Measurements from ENCODE around the gene CRYBG3. TPM values are rescaled to one million over a fixed set of nuclear protein-coding genes. Genes with fewer than 3 reads are reported as not detected.

The CRYBG3 gene
- total and polyA plus RNA-seq, 2 of the 13 experiments (the other 11 are each of a cell fraction or from before 2014, with no cell fraction given): 3.8 to 15.9 TPM

DNA sequence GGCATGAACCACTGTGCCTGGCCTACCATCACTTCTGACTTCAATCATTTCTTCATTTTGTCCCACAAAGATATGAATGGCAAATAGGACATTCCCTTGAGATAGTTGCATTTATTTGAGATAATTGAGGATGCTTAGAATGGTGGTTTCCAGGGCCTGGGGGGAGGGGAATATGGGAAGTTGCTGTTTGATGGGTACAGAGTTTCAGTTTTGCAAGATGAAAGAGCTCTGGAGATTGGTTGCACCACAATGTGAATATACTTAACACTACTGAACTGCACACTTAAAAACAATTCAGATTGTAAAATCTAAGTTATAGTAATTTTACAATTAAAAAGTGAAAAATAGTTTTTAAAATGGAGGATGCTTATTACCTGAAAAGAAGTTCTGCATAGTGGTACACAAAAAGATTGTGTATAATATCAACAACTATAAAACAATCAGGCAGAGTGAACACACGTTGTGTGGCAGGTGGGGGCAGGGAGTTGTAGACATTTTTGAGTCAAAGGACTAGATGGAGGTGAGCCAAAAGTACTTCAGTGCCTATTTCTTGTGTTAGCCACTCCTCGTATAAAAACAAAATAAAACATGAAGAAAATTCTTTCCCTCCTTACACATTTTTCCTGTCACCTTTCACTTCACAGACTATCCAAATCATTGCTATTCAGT, 168.9 kb downstream of the CRYBG3 start:
- ChIA-PET POLR2A (no interaction called here), CTCF (ENCODE audit: low intra/inter-chr PET ratio, low total read pairs) (no interaction called here)
- no peak overlapping the region for H3K4me3 ChIP-seq (replicated peaks in 1 of 3; ENCODE audit: insufficient read depth in 1 of 3, low read depth in 2 of 3, low read length in 3 of 3)
- H3K27ac ChIP-seq (ENCODE audit: extremely low read length, insufficient read depth, low read length): no peak overlapping the region
- TF ChIP-seq, protein P1, sequence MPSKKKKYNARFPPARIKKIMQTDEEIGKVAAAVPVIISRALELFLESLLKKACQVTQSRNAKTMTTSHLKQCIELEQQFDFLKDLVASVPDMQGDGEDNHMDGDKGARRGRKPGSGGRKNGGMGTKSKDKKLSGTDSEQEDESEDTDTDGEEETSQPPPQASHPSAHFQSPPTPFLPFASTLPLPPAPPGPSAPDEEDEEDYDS (CRISPR knock-in tag; IDR thresholded peaks at IDR 0.05): no peak
- no peak for TF ChIP-seq IRF2 (CRISPR knock-in tag; IDR thresholded peaks at IDR 0.05)
- TF ChIP-seq ZNF781 (CRISPR knock-in tag; IDR thresholded peaks at IDR 0.05; ENCODE audit: borderline replicate concordance, not compliant biosample characterization): no peak
- no peak for TF ChIP-seq ZFP1 (CRISPR knock-in tag; IDR thresholded peaks at IDR 0.05)
- TF ChIP-seq CEBPB (IDR thresholded peaks at IDR 0.05; ENCODE audit: borderline replicate concordance, low read depth, low read length): no peak
- TF ChIP-seq PLRG1 (conservative IDR thresholded peaks at IDR 0.05): no peak
- TF ChIP-seq MTF2 (CRISPR knock-in tag; IDR thresholded peaks at IDR 0.05; ENCODE audit: borderline replicate concordance): no peak
- TF ChIP-seq ZNF777 (CRISPR knock-in tag; IDR thresholded peaks at IDR 0.05): no peak
- TF ChIP-seq YEATS2 (CRISPR knock-in tag; IDR thresholded peaks at IDR 0.05; ENCODE audit: borderline replicate concordance): no peak
- TF ChIP-seq ZKSCAN5 (CRISPR knock-in tag; IDR thresholded peaks at IDR 0.05): no peak
- TF ChIP-seq KLF11 (CRISPR knock-in tag; IDR thresholded peaks at IDR 0.05): no peak
- TF ChIP-seq, protein P2, sequence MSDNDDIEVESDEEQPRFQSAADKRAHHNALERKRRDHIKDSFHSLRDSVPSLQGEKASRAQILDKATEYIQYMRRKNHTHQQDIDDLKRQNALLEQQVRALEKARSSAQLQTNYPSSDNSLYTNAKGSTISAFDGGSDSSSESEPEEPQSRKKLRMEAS (IDR thresholded peaks at IDR 0.05): no peak
- no peak for TF ChIP-seq JUND (CRISPR knock-in tag; IDR thresholded peaks at IDR 0.05)
- TF ChIP-seq, protein P3, sequence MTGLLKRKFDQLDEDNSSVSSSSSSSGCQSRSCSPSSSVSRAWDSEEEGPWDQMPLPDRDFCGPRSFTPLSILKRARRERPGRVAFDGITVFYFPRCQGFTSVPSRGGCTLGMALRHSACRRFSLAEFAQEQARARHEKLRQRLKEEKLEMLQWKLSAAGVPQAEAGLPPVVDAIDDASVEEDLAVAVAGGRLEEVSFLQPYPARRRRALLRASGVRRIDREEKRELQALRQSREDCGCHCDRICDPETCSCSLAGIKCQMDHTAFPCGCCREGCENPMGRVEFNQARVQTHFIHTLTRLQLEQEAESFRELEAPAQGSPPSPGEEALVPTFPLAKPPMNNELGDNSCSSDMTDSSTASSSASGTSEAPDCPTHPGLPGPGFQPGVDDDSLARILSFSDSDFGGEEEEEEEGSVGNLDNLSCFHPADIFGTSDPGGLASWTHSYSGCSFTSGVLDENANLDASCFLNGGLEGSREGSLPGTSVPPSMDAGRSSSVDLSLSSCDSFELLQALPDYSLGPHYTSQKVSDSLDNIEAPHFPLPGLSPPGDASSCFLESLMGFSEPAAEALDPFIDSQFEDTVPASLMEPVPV (CRISPR knock-in tag; IDR thresholded peaks at IDR 0.05): no peak
- TF ChIP-seq ZNF460 (CRISPR knock-in tag; IDR thresholded peaks at IDR 0.05; ENCODE audit: borderline replicate concordance): no peak
- TF ChIP-seq ZNF543 (CRISPR knock-in tag; IDR thresholded peaks at IDR 0.05): no peak
- TF ChIP-seq DNMT3B (CRISPR knock-in tag; conservative IDR thresholded peaks at IDR 0.05): no peak
- TF ChIP-seq ZFP90 (CRISPR knock-in tag; IDR thresholded peaks at IDR 0.05; ENCODE audit: borderline replicate concordance): no peak
- no peak for ATAC-seq
- H3K36me3 ChIP-seq (replicated peaks in 1 of 2; ENCODE audit: control insufficient read depth in 1 of 2, insufficient read depth in 2 of 2, low read length in 2 of 2): no peaks in the 10 kb centered on the region
- DNase-seq (ENCODE audit: low spot score): no peak
- no TSS peak for BruUV-seq (replicated peaks)
- H3K4me2 ChIP-seq (ENCODE audit: low read depth, low read length): no peak overlapping the region
- H3K9me3 ChIP-seq (ENCODE audit: low read length): no peaks in the 10 kb centered on the region
- H3K4me1 ChIP-seq (ENCODE audit: insufficient read depth, low read length): peaks cover 61% of the 10 kb centered on the region
- FAIRE-seq: no peak
- no peak overlapping the region for H2AFZ ChIP-seq (ENCODE audit: low read length)
- no peaks in the 10 kb centered on the region for H4K20me1 ChIP-seq (ENCODE audit: insufficient read depth, low read length)
- intact Hi-C loops (cut with micrococcal nuclease; ENCODE audit: unreplicated experiment) (no loop called here), in situ Hi-C loops (cut with HindIII; ENCODE audit: extremely low pct_ligation_motif_present, low pct_unique_long_range_greater_than_20kb) (no loop called here)
- no peaks in the 10 kb centered on the region for H3K27me3 ChIP-seq (ENCODE audit: control insufficient read depth in 1 of 2, insufficient read depth in 2 of 2, low read length in 2 of 2)
- no peak overlapping the region for H3K9ac ChIP-seq (ENCODE audit: insufficient read depth, low read depth, low read length)
- 66% methylated on average over 2 of the region's 2 CpGs for WGBS (ENCODE audit: low lambda C conversion rate)
- no peaks in the 10 kb centered on the region for H3K79me2 ChIP-seq (ENCODE audit: insufficient read depth, low read length)
